HEK293 (cell line): ENCODE data around the gene PPP1R1C.

Experiments
- CTCF ChIA-PET: fragments of 350-600 bp; formaldehyde crosslinking; extraction: SDS; loops from one replicate; lab custom pipeline; 2021; ENCODE audit warnings: antibody characterized with exemption; lab: Yijun Ruan, JAX
- POLR2A ChIA-PET: fragments of 300-600 bp; formaldehyde crosslinking; extraction: SDS; loops from one replicate; lab custom pipeline; 2020; ENCODE audit warnings: antibody characterized with exemption, inconsistent platforms; lab: Yijun Ruan, JAX
- H3K27ac ChIP-seq: fragments of 200-500 bp; sonication (Bioruptor generic); 2 replicates; pipeline ENCODE4 v1.5.1; 2014; ENCODE audit warnings: low read depth, low read length, control low read depth, inconsistent platforms; ENCODE audit errors: extremely low read depth
- H3K36me3 ChIP-seq, 2 experiments: fragments of 200-500 bp in 1 of 2; sonication (Bioruptor generic) in 1 of 2; 1 replicate in 1 of 2; 2 replicates in 1 of 2; pipeline ENCODE4 v1.5.1; 2014 to 2017; ENCODE audit warnings: inconsistent platforms in 2 of 2, low read length in 2 of 2; ENCODE audit not compliant: control insufficient read depth in 2 of 2, insufficient read depth in 1 of 2
- H3K4me1 ChIP-seq: fragments of 200-500 bp; sonication (Bioruptor generic); 2 replicates; pipeline ENCODE4 v1.5.1; 2014; ENCODE audit warnings: mild to moderate bottlenecking, low read length, inconsistent platforms; ENCODE audit not compliant: control insufficient read depth, insufficient read depth
- H3K4me3 ChIP-seq: 2 replicates; pipeline ENCODE4 v1.5.1; 2011; ENCODE audit warnings: low read depth, mild to moderate bottlenecking, control low read depth, low read length, moderate library complexity
- H3K9me3 ChIP-seq: fragments of 200-500 bp; sonication (Bioruptor generic); 2 replicates; pipeline ENCODE4 v1.5.1; 2014; ENCODE audit warnings: low read depth, low read length, inconsistent platforms; ENCODE audit not compliant: control insufficient read depth, insufficient read depth
- BCL11A ChIP-seq: fragments of 450-650 bp; formaldehyde crosslinking; IDR thresholded peaks from 2 replicates; pipeline ENCODE4 v1.5.1; 2016; ENCODE audit warnings: low read depth, missing biosample characterization, missing genetic modification characterization
- GLIS1 ChIP-seq: fragments of 450-650 bp; formaldehyde crosslinking; IDR thresholded peaks from 2 replicates; pipeline ENCODE4 v1.5.1; 2016; ENCODE audit warnings: missing biosample characterization, missing genetic modification characterization
- KLF10 ChIP-seq: fragments of 450-650 bp; IDR thresholded peaks from 2 replicates; pipeline ENCODE4 v1.5.1; 2018; ENCODE audit warnings: missing biosample characterization, mild to moderate bottlenecking, missing genetic modification characterization
- OSR2 ChIP-seq: fragments of 450-650 bp; formaldehyde crosslinking; IDR thresholded peaks from 2 replicates; pipeline ENCODE4 v1.5.1; 2016; ENCODE audit warnings: missing biosample characterization, missing genetic modification characterization
- TCF7L2 ChIP-seq: IDR thresholded peaks from 2 replicates; pipeline ENCODE4 v1.6.1; 2011; ENCODE audit warnings: low read depth, mild to moderate bottlenecking, inconsistent platforms, low read length, moderate library complexity, borderline replicate concordance
- ZEB2 ChIP-seq: fragments of 450-650 bp; formaldehyde crosslinking; IDR thresholded peaks from 2 replicates; pipeline ENCODE4 v1.5.1; 2016; ENCODE audit warnings: missing biosample characterization, missing genetic modification characterization
- ZNF23 ChIP-seq: fragments of 450-650 bp; formaldehyde crosslinking; IDR thresholded peaks from 2 replicates; pipeline ENCODE4 v1.5.1; 2016; ENCODE audit warnings: missing biosample characterization, missing genetic modification characterization, borderline replicate concordance
- ZNF335 ChIP-seq: fragments of 450-650 bp; formaldehyde crosslinking; conservative IDR thresholded peaks from 2 replicates; pipeline ENCODE4 v1.5.1; 2016; ENCODE audit warnings: missing biosample characterization, missing genetic modification characterization
- ZNF354C ChIP-seq: fragments of 450-650 bp; formaldehyde crosslinking; IDR thresholded peaks from 2 replicates; pipeline ENCODE4 v1.5.1; 2016; ENCODE audit warnings: missing biosample characterization, missing genetic modification characterization, low read depth, borderline replicate concordance
- ZNF549 ChIP-seq: fragments of 450-650 bp; IDR thresholded peaks from 2 replicates; pipeline ENCODE4 v1.5.1; 2018; ENCODE audit warnings: missing biosample characterization, missing genetic modification characterization, mild to moderate bottlenecking, inconsistent platforms, moderate library complexity
- ZNF558 ChIP-seq: fragments of 450-650 bp; formaldehyde crosslinking; IDR thresholded peaks from 2 replicates; pipeline ENCODE4 v1.5.1; 2016; ENCODE audit warnings: missing biosample characterization, missing genetic modification characterization
- ZNF843 ChIP-seq: fragments of 450-650 bp; formaldehyde crosslinking; IDR thresholded peaks from 2 replicates; pipeline ENCODE4 v1.5.1; 2016; ENCODE audit warnings: missing biosample characterization, missing genetic modification characterization
- ZXDB ChIP-seq: fragments of 450-650 bp; formaldehyde crosslinking; IDR thresholded peaks from 2 replicates; pipeline ENCODE4 v1.5.1; 2016; ENCODE audit warnings: missing biosample characterization, missing genetic modification characterization
- TF ChIP-seq, protein P1 (sequence below): fragments of 450-650 bp; formaldehyde crosslinking; IDR thresholded peaks from 2 replicates; pipeline ENCODE4 v1.5.1; 2016; ENCODE audit warnings: missing biosample characterization, missing genetic modification characterization
- TF ChIP-seq, protein P2 (sequence below): fragments of 450-650 bp; formaldehyde crosslinking; IDR thresholded peaks from 2 replicates; pipeline ENCODE4 v1.5.1; 2016; ENCODE audit warnings: missing biosample characterization, missing genetic modification characterization
- TF ChIP-seq, protein P3 (sequence below): fragments of 450-650 bp; formaldehyde crosslinking; IDR thresholded peaks from 2 replicates; pipeline ENCODE4 v1.5.1; 2016; ENCODE audit warnings: missing biosample characterization, missing genetic modification characterization
- TF ChIP-seq, protein P4 (sequence below): fragments of 450-650 bp; formaldehyde crosslinking; IDR thresholded peaks from 2 replicates; pipeline ENCODE4 v1.5.1; 2016; ENCODE audit warnings: missing biosample characterization, missing genetic modification characterization
- TF ChIP-seq, protein P5 (sequence below): fragments of 450-650 bp; formaldehyde crosslinking; IDR thresholded peaks from 2 replicates; pipeline ENCODE4 v1.5.1; 2016; ENCODE audit warnings: missing biosample characterization, missing genetic modification characterization
- TF ChIP-seq, protein P6 (sequence below): fragments of 450-650 bp; formaldehyde crosslinking; IDR thresholded peaks from 2 replicates; pipeline ENCODE4 v1.5.1; 2017; ENCODE audit warnings: missing biosample characterization, missing genetic modification characterization
- TF ChIP-seq, protein P7 (sequence below): fragments of 450-650 bp; formaldehyde crosslinking; IDR thresholded peaks from 2 replicates; pipeline ENCODE4 v1.5.1; 2017; ENCODE audit warnings: missing biosample characterization, missing genetic modification characterization
- TF ChIP-seq, protein P8 (sequence below): fragments of 450-650 bp; formaldehyde crosslinking; IDR thresholded peaks from 2 replicates; pipeline ENCODE4 v1.5.1; 2016; ENCODE audit warnings: missing biosample characterization, missing genetic modification characterization

PPP1R1C gene

DNA sequence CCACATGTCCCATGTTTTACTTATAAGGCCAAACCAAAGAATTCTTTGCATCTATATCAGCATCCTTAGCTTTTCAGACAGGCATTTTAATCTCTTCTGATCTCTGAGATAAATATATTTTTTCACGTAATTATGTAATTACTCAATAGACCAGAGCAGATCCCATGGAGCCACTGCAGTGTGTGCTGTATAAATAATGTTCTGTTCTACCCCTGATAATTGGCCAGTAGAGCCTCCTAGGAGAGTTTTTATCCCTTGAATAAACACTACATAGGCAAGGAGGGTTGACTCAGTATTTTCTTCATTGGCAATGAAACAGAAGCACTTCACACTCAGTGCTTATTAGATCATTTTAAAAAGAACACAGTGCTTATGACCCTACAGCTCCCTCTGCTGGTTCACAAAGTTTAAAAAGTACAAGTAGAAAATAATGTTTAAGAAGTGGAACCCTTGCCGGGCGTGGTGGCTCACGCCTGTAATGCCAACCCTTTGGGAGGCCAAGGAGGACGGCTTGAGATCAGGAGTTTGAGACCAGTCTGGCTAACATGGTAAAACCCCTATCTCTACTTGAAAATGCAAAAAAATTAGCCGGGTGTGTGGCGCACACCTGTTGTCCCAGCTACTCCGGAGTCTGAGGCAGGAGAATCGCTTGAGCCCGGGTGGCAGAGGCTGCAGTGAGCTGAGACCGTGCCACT, 91.9 kb downstream of the PPP1R1C start (continued):
- TF ChIP-seq, protein P1, sequence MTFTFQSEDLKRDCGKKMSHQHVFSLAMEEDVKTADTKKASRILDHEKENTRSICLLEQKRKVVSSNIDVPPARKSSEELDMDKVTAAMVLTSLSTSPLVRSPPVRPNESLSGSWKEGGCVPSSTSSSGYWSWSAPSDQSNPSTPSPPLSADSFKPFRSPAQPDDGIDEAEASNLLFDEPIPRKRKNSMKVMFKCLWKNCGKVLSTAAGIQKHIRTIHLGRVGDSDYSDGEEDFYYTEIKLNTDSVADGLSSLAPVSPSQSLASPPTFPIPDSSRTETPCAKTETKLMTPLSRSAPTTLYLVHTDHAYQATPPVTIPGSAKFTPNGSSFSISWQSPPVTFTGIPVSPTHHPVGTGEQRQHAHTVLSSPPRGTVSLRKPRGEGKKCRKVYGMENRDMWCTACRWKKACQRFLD (tag by site-specific recombination) = no peak
- TF ChIP-seq, protein P2, sequence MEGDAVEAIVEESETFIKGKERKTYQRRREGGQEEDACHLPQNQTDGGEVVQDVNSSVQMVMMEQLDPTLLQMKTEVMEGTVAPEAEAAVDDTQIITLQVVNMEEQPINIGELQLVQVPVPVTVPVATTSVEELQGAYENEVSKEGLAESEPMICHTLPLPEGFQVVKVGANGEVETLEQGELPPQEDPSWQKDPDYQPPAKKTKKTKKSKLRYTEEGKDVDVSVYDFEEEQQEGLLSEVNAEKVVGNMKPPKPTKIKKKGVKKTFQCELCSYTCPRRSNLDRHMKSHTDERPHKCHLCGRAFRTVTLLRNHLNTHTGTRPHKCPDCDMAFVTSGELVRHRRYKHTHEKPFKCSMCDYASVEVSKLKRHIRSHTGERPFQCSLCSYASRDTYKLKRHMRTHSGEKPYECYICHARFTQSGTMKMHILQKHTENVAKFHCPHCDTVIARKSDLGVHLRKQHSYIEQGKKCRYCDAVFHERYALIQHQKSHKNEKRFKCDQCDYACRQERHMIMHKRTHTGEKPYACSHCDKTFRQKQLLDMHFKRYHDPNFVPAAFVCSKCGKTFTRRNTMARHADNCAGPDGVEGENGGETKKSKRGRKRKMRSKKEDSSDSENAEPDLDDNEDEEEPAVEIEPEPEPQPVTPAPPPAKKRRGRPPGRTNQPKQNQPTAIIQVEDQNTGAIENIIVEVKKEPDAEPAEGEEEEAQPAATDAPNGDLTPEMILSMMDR (tag by site-specific recombination) = peak; percentile 59
- TF ChIP-seq ZNF354C (tag by site-specific recombination) = no peak
- peak; percentile 33; the same call in 1 of the 2 replicates for TF ChIP-seq ZNF558
- TF ChIP-seq, protein P3, sequence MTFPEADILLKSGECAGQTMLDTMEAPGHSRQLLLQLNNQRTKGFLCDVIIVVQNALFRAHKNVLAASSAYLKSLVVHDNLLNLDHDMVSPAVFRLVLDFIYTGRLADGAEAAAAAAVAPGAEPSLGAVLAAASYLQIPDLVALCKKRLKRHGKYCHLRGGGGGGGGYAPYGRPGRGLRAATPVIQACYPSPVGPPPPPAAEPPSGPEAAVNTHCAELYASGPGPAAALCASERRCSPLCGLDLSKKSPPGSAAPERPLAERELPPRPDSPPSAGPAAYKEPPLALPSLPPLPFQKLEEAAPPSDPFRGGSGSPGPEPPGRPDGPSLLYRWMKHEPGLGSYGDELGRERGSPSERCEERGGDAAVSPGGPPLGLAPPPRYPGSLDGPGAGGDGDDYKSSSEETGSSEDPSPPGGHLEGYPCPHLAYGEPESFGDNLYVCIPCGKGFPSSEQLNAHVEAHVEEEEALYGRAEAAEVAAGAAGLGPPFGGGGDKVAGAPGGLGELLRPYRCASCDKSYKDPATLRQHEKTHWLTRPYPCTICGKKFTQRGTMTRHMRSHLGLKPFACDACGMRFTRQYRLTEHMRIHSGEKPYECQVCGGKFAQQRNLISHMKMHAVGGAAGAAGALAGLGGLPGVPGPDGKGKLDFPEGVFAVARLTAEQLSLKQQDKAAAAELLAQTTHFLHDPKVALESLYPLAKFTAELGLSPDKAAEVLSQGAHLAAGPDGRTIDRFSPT (tag by site-specific recombination) = no peak
- peak; percentile 53; the same call in 1 of the 2 replicates for TF ChIP-seq ZXDB (tag by site-specific recombination)
- TF ChIP-seq ZNF549 (tag by site-specific recombination) = no peak
- 0 out of 2 replicates have a peak, but pooled peaks have one; percentile 42 for TF ChIP-seq ZNF335 (tag by site-specific recombination)
- peak; percentile 62 for TF ChIP-seq KLF10
- TF ChIP-seq ZEB2 (tag by site-specific recombination) = peak; percentile 51; the same call in 1 of the 2 replicates
- TF ChIP-seq, protein P4, sequence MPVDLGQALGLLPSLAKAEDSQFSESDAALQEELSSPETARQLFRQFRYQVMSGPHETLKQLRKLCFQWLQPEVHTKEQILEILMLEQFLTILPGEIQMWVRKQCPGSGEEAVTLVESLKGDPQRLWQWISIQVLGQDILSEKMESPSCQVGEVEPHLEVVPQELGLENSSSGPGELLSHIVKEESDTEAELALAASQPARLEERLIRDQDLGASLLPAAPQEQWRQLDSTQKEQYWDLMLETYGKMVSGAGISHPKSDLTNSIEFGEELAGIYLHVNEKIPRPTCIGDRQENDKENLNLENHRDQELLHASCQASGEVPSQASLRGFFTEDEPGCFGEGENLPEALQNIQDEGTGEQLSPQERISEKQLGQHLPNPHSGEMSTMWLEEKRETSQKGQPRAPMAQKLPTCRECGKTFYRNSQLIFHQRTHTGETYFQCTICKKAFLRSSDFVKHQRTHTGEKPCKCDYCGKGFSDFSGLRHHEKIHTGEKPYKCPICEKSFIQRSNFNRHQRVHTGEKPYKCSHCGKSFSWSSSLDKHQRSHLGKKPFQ (tag by site-specific recombination) = peak; percentile 93
- TF ChIP-seq, all 188 proteins: peak for 26

DNA sequence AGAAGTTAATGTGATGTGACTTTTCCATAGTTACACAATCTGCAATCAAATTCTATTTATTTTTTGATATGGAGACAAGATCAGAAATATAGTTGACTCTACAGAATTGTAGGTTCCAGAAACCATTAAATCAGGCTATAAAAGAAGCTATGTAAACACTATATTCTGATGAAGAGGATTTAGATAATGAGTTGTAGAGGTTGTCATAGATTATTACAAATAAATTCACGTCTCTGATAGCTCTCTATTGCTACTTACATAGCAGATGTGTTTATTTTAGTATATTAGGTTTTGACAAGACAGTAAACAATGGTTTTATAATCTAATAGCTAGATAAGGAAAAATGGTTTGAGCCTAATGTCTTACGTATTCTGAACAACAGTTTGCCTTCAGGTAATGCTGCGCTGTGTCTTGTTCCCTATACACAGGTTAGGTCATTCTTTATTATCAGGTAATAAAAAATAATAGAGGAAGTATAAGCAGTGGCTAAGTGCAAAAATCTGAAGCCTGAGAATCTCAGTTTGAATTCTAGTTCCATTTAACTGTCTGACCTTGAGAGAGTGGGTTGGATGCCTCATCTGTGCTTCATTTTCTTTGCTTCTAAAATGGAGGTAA, 93.4 kb downstream of the PPP1R1C start:
- Histone ChIP-seq H3K27ac (no peak overlapping the region), H3K4me3 (no peak overlapping the region), H3K9me3 (no peaks in the 10 kb centered on the region), H3K36me3 (no peaks in the 10 kb centered on the region), H3K4me1 (peaks cover 12% of the 10 kb centered on the region)
- ChIA-PET CTCF (interaction anchor here (0.7 to 3.4 kb wide), 6 partner anchors 17 to 337 kb away, joined by 3 to 30 read pairs (median 3); no protein-coding TSS in a partner anchor), POLR2A (no interaction called here)
- TF ChIP-seq OSR2 (peak; percentile 60; the same call in 1 of the 2 replicates), GLIS1 (tag by site-specific recombination) (0 out of 2 replicates have a peak, but pooled peaks have one; percentile 18), BCL11A (tag by site-specific recombination) (0 out of 2 replicates have a peak, but pooled peaks have one; percentile 29), TCF7L2 (peak; percentile 42; the same call in 1 of the 2 replicates), ZNF23 (tag by site-specific recombination) (no peak), ZNF843 (tag by site-specific recombination) (peak; percentile 92)
- TF ChIP-seq, protein P5, sequence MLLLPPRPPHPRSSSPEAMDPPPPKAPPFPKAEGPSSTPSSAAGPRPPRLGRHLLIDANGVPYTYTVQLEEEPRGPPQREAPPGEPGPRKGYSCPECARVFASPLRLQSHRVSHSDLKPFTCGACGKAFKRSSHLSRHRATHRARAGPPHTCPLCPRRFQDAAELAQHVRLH (tag by site-specific recombination) = peak; percentile 37; the same call in 1 of the 2 replicates
- TF ChIP-seq, protein P6, sequence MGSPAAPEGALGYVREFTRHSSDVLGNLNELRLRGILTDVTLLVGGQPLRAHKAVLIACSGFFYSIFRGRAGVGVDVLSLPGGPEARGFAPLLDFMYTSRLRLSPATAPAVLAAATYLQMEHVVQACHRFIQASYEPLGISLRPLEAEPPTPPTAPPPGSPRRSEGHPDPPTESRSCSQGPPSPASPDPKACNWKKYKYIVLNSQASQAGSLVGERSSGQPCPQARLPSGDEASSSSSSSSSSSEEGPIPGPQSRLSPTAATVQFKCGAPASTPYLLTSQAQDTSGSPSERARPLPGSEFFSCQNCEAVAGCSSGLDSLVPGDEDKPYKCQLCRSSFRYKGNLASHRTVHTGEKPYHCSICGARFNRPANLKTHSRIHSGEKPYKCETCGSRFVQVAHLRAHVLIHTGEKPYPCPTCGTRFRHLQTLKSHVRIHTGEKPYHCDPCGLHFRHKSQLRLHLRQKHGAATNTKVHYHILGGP = peak; percentile 68
- TF ChIP-seq, protein P7, sequence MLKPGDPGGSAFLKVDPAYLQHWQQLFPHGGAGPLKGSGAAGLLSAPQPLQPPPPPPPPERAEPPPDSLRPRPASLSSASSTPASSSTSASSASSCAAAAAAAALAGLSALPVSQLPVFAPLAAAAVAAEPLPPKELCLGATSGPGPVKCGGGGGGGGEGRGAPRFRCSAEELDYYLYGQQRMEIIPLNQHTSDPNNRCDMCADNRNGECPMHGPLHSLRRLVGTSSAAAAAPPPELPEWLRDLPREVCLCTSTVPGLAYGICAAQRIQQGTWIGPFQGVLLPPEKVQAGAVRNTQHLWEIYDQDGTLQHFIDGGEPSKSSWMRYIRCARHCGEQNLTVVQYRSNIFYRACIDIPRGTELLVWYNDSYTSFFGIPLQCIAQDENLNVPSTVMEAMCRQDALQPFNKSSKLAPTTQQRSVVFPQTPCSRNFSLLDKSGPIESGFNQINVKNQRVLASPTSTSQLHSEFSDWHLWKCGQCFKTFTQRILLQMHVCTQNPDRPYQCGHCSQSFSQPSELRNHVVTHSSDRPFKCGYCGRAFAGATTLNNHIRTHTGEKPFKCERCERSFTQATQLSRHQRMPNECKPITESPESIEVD (tag by site-specific recombination) = peak; percentile 56
- TF ChIP-seq, protein P8, sequence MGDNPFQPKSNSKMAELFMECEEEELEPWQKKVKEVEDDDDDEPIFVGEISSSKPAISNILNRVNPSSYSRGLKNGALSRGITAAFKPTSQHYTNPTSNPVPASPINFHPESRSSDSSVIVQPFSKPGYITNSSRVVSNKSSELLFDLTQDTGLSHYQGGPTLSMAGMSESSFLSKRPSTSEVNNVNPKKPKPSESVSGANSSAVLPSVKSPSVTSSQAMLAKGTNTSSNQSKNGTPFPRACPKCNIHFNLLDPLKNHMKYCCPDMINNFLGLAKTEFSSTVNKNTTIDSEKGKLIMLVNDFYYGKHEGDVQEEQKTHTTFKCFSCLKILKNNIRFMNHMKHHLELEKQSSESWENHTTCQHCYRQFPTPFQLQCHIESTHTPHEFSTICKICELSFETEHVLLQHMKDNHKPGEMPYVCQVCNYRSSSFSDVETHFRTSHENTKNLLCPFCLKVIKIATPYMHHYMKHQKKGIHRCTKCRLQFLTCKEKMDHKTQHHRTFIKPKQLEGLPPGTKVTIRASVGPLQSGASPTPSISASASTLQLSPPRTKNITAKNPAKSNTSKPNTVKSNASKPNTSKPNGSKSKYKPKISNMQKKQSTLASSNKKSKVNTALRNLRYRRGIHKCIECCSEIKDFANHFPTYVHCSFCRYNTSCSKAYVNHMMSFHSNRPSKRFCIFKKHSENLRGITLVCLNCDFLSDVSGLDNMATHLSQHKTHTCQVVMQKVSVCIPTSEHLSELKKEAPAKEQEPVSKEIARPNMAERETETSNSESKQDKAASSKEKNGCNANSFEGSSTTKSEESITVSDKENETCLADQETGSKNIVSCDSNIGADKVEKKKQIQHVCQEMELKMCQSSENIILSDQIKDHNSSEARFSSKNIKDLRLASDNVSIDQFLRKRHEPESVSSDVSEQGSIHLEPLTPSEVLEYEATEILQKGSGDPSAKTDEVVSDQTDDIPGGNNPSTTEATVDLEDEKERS (tag by site-specific recombination) = no peak
